Measurements from ENCODE around the gene DLG2.

DNA sequence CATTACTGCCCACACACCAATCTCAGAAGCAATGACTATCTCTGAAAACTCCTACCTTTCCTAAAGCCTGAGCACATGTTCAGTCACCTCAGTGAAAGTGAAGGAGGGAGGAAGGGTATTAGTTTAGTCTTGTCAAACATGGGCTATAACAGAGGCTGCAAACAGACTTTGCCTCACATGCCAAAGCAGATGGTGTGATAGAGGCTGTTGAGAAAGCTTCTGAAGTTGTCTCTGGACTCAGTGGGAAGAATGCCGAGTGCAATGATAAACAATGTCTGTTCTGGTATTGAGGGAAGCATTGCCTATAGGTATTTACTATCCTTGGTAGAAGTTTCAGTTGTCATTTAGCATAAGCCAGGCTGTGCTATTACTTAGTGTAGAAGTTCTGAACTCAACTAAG lies 2026.5 kb downstream of the DLG2 start:
- TF ChIP-seq, protein P1, sequence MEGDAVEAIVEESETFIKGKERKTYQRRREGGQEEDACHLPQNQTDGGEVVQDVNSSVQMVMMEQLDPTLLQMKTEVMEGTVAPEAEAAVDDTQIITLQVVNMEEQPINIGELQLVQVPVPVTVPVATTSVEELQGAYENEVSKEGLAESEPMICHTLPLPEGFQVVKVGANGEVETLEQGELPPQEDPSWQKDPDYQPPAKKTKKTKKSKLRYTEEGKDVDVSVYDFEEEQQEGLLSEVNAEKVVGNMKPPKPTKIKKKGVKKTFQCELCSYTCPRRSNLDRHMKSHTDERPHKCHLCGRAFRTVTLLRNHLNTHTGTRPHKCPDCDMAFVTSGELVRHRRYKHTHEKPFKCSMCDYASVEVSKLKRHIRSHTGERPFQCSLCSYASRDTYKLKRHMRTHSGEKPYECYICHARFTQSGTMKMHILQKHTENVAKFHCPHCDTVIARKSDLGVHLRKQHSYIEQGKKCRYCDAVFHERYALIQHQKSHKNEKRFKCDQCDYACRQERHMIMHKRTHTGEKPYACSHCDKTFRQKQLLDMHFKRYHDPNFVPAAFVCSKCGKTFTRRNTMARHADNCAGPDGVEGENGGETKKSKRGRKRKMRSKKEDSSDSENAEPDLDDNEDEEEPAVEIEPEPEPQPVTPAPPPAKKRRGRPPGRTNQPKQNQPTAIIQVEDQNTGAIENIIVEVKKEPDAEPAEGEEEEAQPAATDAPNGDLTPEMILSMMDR (IDR thresholded peaks at IDR 0.05), result no peak
- TF ChIP-seq ZFX (IDR thresholded peaks at IDR 0.05; ENCODE audit: borderline replicate concordance), result no peak

Measured in 22Rv1 (cell line).